Stimulated activated CD4-positive, alpha-beta T cell treated with anti-CD3 and anti-CD28 coated beads, Interleukin-1b, Interleukin-23, amount 100 ng/mL, for 4 hours (primary cell): Measurements from ENCODE around the gene ATP5PD.

ENCODE experiments used
- DNase-seq, 2 donors: peaks; one replicate each; pipeline ENCODE4 v3.0.0-alpha.2; 2020; ENCODE audit warnings: low read depth in 2 of 2

ATP5PD gene

GRCh38 chr17:74994440-74994839 lies 52.3 kb downstream of the ATP5PD start:
- no peak for DNase-seq

GRCh38 chr17:74992223-74992622 lies 54.5 kb downstream of the ATP5PD start:
- DNase-seq = no peak

- DNase-seq = no peak
Observed at GRCh38 chr17:74990581-74991105, 56.1 kb downstream of the ATP5PD start.
